ENCODE data around the gene KCND3. TPM values are rescaled to one million over a fixed set of nuclear protein-coding genes. Genes with fewer than 3 reads are reported as not detected.

The KCND3 gene
- 4.5 TPM for polyA plus RNA-seq (2013, experiment 1 of 2; ENCODE audit: insufficient read length)
- polyA plus RNA-seq (2013, experiment 2 of 2; ENCODE audit: insufficient read length), result 15.5 TPM

- peak; percentile 50 for DNase-seq
Observed at GRCh38 chr1:111989531-111990025, at the start of gene KCND3. Gene KCND3, minus strand, starts transcription at chr1:111989668.

- DNase-seq, result no peak
Observed at GRCh38 chr1:112034277-112034676, 44.8 kb upstream of the KCND3 start.

GRCh38 chr1:112033439-112034120, 44.1 kb upstream of the KCND3 start:
- DNase-seq, result no peak

GRCh38 chr1:112030157-112030556, 40.7 kb upstream of the KCND3 start:
- no peak for DNase-seq

GRCh38 chr1:112027696-112028095, 38.2 kb upstream of the KCND3 start:
- no peak for DNase-seq

- DNase-seq, result no peak
Observed at GRCh38 chr1:112026501-112026900, 37.0 kb upstream of the KCND3 start.

GRCh38 chr1:112026016-112026415, 36.5 kb upstream of the KCND3 start:
- no peak for DNase-seq

GRCh38 chr1:112021263-112021662, 31.8 kb upstream of the KCND3 start:
- DNase-seq, result no peak

GRCh38 chr1:112017183-112017582, 27.7 kb upstream of the KCND3 start:
- DNase-seq, result no peak

- DNase-seq, result no peak
Observed at GRCh38 chr1:112012823-112013222, 23.4 kb upstream of the KCND3 start.

- peak; percentile 35 for DNase-seq
Observed at GRCh38 chr1:112011202-112011601, 21.7 kb upstream of the KCND3 start.

- no peak for DNase-seq
Observed at GRCh38 chr1:112007169-112007568, 17.7 kb upstream of the KCND3 start.

GRCh38 chr1:112006416-112007025, 17.1 kb upstream of the KCND3 start:
- no peak for DNase-seq

- DNase-seq, result no peak
Observed at GRCh38 chr1:112004076-112004475, 14.6 kb upstream of the KCND3 start.

GRCh38 chr1:112002514-112002913, 13.0 kb upstream of the KCND3 start:
- no peak for DNase-seq

GRCh38 chr1:112001436-112001835, 12.0 kb upstream of the KCND3 start:
- no peak for DNase-seq

GRCh38 chr1:112000048-112000447, 10.6 kb upstream of the KCND3 start:
- no peak for DNase-seq

- DNase-seq, result no peak
Observed at GRCh38 chr1:111998332-111998731, 8.9 kb upstream of the KCND3 start.

- DNase-seq, result peak; percentile 30
Observed at GRCh38 chr1:111992476-111992875, 3.0 kb upstream of the KCND3 start.

GRCh38 chr1:111990878-111991718, 1.6 kb upstream of the KCND3 start:
- DNase-seq, result peak; percentile 65

- DNase-seq, result no peak
Observed at GRCh38 chr1:111990026-111990877, 784 bp upstream of the KCND3 start.

Measured in fibroblast of skin of back (primary cell).